ENCODE measurements around the gene SEC16B. TPM values are rescaled to one million over a fixed set of nuclear protein-coding genes. Genes with fewer than 3 reads are reported as not detected.

SEC16B gene
- total and polyA plus RNA-seq, 9 of the 15 experiments (the other 6 are each of a cell fraction or from before 2014, with no cell fraction given) = not detected

DNA sequence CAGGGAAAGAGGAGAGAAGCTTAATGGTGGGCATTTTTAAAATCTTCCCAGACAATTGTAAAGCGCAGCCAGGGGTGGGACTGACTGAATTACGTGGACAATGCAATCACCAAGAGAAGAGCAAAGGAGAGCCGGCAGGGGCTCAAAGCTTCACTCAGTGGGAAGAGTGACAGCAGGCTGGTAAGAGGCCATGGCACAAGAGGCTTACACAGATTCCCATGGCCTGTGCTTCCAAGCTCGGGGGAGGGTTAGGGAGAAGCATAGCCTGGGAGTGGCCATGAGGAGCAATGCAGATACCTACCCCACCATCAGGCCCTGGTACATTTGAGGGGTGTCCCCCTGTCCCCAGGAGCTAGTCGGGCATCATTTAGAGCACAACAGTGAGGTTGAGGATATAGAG, 27.1 kb upstream of the SEC16B start:
- intact Hi-C loops (cut with micrococcal nuclease) = no loop called here
- ChIA-PET CTCF (ENCODE audit: low intra/inter-chr PET ratio) (no interaction called here), POLR2A (interaction anchor here (1.0 kb wide), 1 partner anchor 24 kb away, joined by 3 read pairs; no protein-coding TSS in a partner anchor)
- DNase-seq (ENCODE audit: extremely low read depth in 1 of 4, low spot score in 3 of 4) = no peak
- Histone ChIP-seq H3K4me1 (replicated peaks in 1 of 2; ENCODE audit: control insufficient read depth in 2 of 2, insufficient read depth in 2 of 2, low read length in 2 of 2) (no peaks in the 10 kb centered on the region), H3K79me2 (ENCODE audit: control insufficient read depth, insufficient read depth, low read length) (no peaks in the 10 kb centered on the region), H3K4me2 (ENCODE audit: insufficient read depth, low read length) (no peak overlapping the region), H3K4me3 (no peak overlapping the region), H4K20me1 (replicated peaks; ENCODE audit: control insufficient read depth, insufficient read depth, low read length) (no peaks in the 10 kb centered on the region), H3K9me3 (replicated peaks; ENCODE audit: control insufficient read depth, insufficient read depth, low read depth, low read length) (no peaks in the 10 kb centered on the region), H3K9ac (ENCODE audit: insufficient read depth in 1 of 2, low read depth in 2 of 2, low read length in 2 of 2) (no peak overlapping the region), H3K36me3 (ENCODE audit: control insufficient read depth, insufficient read depth, low read length) (no peaks in the 10 kb centered on the region), H2AFZ (ENCODE audit: low read depth, low read length) (no peak overlapping the region), H3K9me1 (ENCODE audit: control insufficient read depth, insufficient read depth, low read length) (no peaks in the 10 kb centered on the region), H3K27me3 (ENCODE audit: control insufficient read depth in 2 of 2, insufficient read depth in 2 of 2, low read length in 2 of 2) (no peaks in the 10 kb centered on the region), H3K27ac (ENCODE audit: extremely low read depth, low read depth, low read length) (no peak overlapping the region)
- in situ Hi-C loops (cut with MboI) = no loop called here
- FAIRE-seq = no peak
- WGBS (ENCODE audit: insufficient coverage, low coverage, missing lambda C conversion rate) = 2% methylated on average over 5 of the region's 5 CpGs
- no TSS peak for BruUV-seq (replicated peaks)
- no peak for TF ChIP-seq KDM4B (IDR thresholded peaks at IDR 0.05; ENCODE audit: borderline replicate concordance in 2 of 2, low read depth in 1 of 2)
- no peak for TF ChIP-seq ZKSCAN1 (IDR thresholded peaks at IDR 0.05; ENCODE audit: low read depth, low read length)
- TF ChIP-seq ZNF584 (CRISPR knock-in tag; IDR thresholded peaks at IDR 0.05; ENCODE audit: low read depth) = no peak
- no peak for TF ChIP-seq MEIS2 (IDR thresholded peaks at IDR 0.05; ENCODE audit: partially characterized antibody)
- TF ChIP-seq ZNF239 (CRISPR knock-in tag; IDR thresholded peaks at IDR 0.05) = no peak
- TF ChIP-seq, protein P1, sequence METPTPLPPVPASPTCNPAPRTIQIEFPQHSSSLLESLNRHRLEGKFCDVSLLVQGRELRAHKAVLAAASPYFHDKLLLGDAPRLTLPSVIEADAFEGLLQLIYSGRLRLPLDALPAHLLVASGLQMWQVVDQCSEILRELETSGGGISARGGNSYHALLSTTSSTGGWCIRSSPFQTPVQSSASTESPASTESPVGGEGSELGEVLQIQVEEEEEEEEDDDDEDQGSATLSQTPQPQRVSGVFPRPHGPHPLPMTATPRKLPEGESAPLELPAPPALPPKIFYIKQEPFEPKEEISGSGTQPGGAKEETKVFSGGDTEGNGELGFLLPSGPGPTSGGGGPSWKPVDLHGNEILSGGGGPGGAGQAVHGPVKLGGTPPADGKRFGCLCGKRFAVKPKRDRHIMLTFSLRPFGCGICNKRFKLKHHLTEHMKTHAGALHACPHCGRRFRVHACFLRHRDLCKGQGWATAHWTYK (CRISPR knock-in tag; IDR thresholded peaks at IDR 0.05) = no peak
- TF ChIP-seq OTX1 (CRISPR knock-in tag; IDR thresholded peaks at IDR 0.05) = no peak
- TF ChIP-seq, protein P2, sequence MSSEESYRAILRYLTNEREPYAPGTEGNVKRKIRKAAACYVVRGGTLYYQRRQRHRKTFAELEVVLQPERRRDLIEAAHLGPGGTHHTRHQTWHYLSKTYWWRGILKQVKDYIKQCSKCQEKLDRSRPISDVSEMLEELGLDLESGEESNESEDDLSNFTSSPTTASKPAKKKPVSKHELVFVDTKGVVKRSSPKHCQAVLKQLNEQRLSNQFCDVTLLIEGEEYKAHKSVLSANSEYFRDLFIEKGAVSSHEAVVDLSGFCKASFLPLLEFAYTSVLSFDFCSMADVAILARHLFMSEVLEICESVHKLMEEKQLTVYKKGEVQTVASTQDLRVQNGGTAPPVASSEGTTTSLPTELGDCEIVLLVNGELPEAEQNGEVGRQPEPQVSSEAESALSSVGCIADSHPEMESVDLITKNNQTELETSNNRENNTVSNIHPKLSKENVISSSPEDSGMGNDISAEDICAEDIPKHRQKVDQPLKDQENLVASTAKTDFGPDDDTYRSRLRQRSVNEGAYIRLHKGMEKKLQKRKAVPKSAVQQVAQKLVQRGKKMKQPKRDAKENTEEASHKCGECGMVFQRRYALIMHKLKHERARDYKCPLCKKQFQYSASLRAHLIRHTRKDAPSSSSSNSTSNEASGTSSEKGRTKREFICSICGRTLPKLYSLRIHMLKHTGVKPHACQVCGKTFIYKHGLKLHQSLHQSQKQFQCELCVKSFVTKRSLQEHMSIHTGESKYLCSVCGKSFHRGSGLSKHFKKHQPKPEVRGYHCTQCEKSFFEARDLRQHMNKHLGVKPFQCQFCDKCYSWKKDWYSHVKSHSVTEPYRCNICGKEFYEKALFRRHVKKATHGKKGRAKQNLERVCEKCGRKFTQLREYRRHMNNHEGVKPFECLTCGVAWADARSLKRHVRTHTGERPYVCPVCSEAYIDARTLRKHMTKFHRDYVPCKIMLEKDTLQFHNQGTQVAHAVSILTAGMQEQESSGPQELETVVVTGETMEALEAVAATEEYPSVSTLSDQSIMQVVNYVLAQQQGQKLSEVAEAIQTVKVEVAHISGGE (CRISPR knock-in tag; IDR thresholded peaks at IDR 0.05) = no peak
- TF ChIP-seq GTF2F1 (IDR thresholded peaks at IDR 0.05; ENCODE audit: low read depth, low read length) = no peak
- TF ChIP-seq ZNF184 (CRISPR knock-in tag; IDR thresholded peaks at IDR 0.05) = no peak
- no peak for TF ChIP-seq GABPB1 (CRISPR knock-in tag; IDR thresholded peaks at IDR 0.05)
- TF ChIP-seq, protein P3, sequence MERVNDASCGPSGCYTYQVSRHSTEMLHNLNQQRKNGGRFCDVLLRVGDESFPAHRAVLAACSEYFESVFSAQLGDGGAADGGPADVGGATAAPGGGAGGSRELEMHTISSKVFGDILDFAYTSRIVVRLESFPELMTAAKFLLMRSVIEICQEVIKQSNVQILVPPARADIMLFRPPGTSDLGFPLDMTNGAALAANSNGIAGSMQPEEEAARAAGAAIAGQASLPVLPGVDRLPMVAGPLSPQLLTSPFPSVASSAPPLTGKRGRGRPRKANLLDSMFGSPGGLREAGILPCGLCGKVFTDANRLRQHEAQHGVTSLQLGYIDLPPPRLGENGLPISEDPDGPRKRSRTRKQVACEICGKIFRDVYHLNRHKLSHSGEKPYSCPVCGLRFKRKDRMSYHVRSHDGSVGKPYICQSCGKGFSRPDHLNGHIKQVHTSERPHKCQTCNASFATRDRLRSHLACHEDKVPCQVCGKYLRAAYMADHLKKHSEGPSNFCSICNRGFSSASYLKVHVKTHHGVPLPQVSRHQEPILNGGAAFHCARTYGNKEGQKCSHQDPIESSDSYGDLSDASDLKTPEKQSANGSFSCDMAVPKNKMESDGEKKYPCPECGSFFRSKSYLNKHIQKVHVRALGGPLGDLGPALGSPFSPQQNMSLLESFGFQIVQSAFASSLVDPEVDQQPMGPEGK (CRISPR knock-in tag; IDR thresholded peaks at IDR 0.05; ENCODE audit: borderline replicate concordance) = no peak
- ATAC-seq = no peak

All from K562 (cell line).